ENCODE results near the gene VGLL1.

Gene VGLL1

DNA sequence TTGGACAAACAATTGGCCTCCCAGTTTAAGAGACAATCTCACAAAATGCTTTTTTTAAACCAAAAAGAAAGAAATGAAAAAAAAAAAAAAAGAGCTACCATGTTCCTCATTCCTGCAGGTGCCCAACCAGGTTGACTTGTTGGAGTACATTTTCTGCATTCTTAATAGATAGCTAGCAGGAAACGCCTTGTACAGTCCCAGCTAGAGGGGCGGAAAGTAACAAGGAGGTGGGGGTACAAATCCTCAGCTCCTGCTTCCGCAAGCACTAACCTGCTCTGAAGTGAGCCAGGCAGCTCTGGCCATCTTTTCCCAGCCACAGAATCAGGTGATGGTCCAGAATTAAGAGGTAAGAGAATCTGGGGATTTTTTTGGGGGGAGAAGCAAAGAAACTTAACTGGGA lies at the start of gene VGLL1:
TSS of gene VGLL1 (plus strand) at position 265 of the 400 bp plus-strand sequence. CDS start 3,806 bp downstream, outside the sequence.
- H3K4me3 ChIP-seq (ENCODE audit: low read depth, low read length) = no peak within 1 kb of the TSS

DNA sequence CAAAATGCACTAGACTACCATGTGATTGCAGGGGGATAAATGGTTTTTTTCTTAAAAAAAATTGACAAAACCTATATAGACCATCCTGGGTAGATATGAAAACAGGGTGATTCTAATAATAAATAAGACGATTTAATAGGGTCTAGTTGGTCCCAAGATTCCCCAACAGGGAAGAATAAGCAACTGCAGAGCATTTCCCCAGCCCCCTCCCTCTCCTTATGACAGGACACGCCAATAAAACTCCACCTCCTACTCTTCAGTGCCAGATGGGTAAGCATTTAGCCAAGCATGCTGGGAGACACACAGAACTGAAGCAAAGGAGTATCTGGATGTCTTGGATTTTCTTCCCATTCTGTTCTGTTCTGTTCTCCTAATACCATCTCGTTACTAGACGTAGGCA lies 44.4 kb upstream of the VGLL1 start, which contains the start of gene BRS3:
TSS of gene BRS3 (plus strand) at position 301 of the 400 bp plus-strand sequence. CDS start 168 bp downstream, outside the sequence.
- no peak within 1 kb of the TSS for H3K4me3 ChIP-seq (ENCODE audit: low read depth, low read length)

DNA sequence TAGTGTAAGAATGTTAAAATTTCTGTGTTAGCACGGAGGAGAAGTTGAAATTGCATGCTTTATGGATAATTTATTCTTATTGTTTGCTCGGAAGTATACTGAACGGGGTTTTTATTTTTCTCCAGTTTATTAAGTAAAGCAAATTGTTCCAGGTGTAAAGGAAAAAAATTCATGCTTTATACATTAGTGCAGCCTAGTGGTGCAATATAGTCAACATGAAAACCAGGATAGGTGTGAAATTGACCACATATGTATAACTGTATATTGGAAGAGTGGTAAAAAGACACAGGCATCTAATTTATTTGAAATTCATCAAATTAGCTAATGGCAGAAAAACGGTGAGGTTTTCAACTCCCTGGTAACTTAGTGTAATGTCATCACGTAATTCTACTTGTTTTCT lies 43.3 kb upstream of the VGLL1 start:
- no peak overlapping the region for H3K4me3 ChIP-seq (ENCODE audit: low read depth, low read length)

GRCh38 chrX:136491832-136492231 lies 40.2 kb upstream of the VGLL1 start:
- H3K4me3 ChIP-seq (ENCODE audit: low read depth, low read length) = no peak overlapping the region

DNA sequence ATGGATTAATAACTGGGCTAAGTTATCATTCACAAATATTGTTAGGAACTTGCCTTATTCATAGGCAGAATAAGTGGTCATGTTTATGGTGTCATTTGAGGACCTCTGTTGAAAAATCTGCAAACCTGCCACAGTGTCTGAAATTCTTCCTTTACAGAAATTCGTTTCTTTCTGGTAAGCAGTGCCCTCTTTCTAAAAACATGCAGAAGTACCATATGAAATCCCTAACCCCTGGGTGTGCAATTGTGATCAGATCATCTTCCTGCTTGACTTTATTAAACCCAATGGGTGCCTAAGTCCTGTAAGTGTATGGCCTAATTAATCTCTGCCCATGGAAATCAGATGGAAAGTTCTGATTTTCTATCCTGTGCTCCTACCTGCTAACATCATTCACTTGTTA lies 39.0 kb upstream of the VGLL1 start:
- H3K4me3 ChIP-seq (ENCODE audit: low read depth, low read length) = no peak overlapping the region

- no peak overlapping the region for H3K4me3 ChIP-seq (ENCODE audit: low read depth, low read length)
Measured at GRCh38 chrX:136495043-136495442, 37.0 kb upstream of the VGLL1 start.

GRCh38 chrX:136496186-136496763 lies 35.7 kb upstream of the VGLL1 start:
- peak overlapping the region; percentile 66 for H3K4me3 ChIP-seq (ENCODE audit: low read depth, low read length)

GRCh38 chrX:136496764-136497555 lies 35.1 kb upstream of the VGLL1 start:
- H3K4me3 ChIP-seq (ENCODE audit: low read depth, low read length) = peak overlapping the region; percentile 80

- H3K4me3 ChIP-seq (ENCODE audit: low read depth, low read length) = peak within 1 kb of the TSS; percentile 80
Measured at GRCh38 chrX:136497556-136498052, 34.4 kb upstream of the VGLL1 start, which contains the start of gene HTATSF1. TSS of gene HTATSF1 (plus strand) at chrX:136497592. CDS start at chrX:136497685, 93 bp downstream.

DNA sequence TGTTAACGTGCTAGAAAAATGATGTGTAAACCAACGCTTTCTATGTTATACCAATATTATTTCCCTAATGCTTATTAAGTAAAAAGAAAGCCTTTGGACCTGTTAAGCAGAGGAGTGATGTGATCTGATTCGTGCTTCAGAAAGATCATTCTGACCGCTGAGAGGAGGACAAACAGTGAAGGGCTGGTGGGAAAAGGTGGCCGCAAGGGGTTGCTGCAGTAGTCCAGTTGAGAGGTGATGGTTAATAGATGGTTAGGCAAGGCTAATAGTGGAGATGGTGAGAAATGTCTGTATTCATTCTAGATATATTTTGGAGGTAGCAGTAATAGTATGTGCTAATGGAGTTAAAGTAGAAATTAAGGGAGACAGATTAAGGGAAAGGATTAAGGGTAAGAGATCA lies 12.9 kb upstream of the VGLL1 start:
- H3K4me3 ChIP-seq (ENCODE audit: low read depth, low read length) = no peak overlapping the region

DNA sequence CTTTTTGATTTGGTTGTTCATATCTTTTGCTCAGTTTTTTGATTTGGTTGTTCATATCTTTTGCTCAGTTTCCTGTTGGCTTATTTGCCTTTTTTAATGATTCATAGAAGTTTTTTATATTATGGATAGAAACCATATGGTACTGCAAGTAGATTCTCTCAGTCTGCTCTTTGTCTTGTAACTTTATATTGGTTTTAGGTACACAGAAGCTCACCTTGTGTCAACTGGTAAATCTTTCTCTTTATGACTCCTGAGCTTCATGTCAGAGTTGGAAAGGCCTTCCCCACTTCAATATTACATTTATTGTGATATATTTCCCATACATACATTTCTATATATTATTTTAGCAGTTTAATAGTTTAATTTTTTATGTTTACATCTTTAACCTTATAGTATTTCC lies 8.2 kb upstream of the VGLL1 start:
- no peak overlapping the region for H3K4me3 ChIP-seq (ENCODE audit: low read depth, low read length)

- no peak overlapping the region for H3K4me3 ChIP-seq (ENCODE audit: low read depth, low read length)
Measured at GRCh38 chrX:136525738-136526606, 6.0 kb upstream of the VGLL1 start.

- no peak overlapping the region for H3K4me3 ChIP-seq (ENCODE audit: low read depth, low read length)
Measured at GRCh38 chrX:136528645-136529315, 3.2 kb upstream of the VGLL1 start.

DNA sequence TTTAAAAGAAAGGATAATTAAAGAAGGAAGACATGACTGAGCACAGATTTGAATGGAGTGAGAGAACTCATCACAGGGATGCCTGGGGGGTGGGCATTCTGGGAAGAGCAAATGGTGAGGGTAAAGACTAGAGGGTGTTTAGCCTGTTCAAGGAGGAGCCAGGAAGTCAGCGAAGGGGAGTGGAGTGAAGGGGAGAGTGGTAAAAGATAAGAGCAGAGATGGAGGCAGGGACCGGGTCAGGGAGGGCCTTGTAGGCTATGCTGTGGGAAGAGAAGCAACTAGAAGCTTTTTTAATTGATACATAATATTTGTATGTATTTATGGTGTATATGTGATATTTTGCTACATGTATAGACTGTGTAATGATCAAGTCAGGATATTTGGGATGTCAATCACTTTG lies 2.2 kb upstream of the VGLL1 start:
- H3K4me3 ChIP-seq (ENCODE audit: low read depth, low read length) = no peak overlapping the region

GRCh38 chrX:136534131-136534530 lies 2.1 kb downstream of the VGLL1 start:
- no peak overlapping the region for H3K4me3 ChIP-seq (ENCODE audit: low read depth, low read length)

DNA sequence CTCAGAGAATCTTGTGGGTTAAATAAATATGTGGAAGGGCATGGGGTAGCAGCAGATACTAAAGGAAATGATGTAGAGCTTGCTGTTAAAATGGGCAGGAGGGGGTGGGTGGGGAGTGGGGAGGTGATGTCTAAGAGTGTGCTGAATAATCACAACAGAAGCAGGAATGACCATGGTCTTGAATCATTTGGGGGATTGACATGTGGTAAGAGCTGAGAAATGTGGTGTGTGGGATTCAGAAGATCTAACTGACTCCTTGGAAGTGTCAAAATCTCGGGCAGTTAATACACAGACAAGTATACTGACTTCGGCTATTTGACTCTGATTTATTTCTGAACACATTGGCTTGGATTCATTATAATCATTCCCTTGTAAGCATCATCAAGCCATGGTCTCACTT lies 6.8 kb downstream of the VGLL1 start:
- no peak overlapping the region for H3K4me3 ChIP-seq (ENCODE audit: low read depth, low read length)

DNA sequence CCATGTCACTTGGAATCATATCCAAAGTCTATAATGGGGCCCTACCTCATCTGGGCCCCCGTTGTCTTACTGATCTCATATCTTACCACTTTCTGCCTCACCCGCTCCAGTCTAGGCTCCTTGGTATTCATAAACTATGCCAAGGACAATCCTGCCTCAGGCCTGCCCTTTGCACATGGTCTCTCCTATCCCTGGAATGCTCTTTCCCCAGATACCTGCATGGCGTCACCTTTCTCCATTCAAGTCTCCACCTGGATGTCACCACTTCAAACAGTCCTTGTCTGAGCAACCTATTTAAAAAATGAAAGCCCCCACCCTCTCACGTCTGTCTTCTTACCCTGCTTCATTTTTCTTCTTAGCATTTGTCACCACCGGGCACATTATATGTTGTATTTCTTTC lies 8.2 kb downstream of the VGLL1 start:
- H3K4me3 ChIP-seq (ENCODE audit: low read depth, low read length) = no peak overlapping the region

GRCh38 chrX:136541294-136541693 lies 9.3 kb downstream of the VGLL1 start:
- H3K4me3 ChIP-seq (ENCODE audit: low read depth, low read length) = no peak overlapping the region

- no peak overlapping the region for H3K4me3 ChIP-seq (ENCODE audit: low read depth, low read length)
Measured at GRCh38 chrX:136542281-136542680, 10.3 kb downstream of the VGLL1 start.

DNA sequence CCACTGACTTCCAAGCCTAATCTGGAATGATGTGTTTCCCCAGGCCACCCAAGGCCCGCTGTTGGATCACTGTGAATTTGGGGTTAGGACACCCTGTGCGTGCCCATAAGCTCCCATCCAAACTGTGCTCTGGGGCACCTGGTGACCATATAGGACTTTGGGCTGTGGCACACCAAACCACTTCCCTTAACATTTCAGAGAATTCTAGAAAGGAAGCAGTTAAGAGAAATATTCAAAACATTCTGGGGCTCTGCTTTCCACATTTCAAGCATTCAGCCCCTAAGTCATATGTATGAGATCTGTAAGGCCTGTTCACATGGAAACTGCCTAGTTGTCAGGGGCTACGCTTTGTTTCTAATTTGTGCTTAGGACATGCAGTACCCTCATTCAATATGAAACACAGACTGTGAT lies 14.4 kb downstream of the VGLL1 start:
- H3K4me3 ChIP-seq (ENCODE audit: low read depth, low read length) = no peak overlapping the region

DNA sequence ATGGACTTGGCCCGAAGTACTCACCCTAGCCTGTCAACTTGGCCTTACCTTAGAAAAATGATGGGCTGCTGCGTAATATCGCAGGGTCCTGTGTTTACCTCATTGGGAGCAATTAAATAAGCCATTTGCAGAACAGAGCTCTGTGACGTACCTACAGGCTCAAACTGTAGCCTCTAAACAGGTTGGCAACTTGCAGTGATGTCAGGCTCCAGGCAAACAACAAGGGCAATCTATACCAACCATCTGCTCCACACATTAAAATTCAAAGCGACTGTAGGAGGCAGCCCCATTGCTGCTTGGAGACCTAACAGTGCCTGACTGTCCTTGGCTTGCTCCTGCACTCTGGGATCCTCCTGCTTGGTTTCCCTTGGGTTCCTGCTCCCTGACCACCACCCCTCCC lies 17.2 kb downstream of the VGLL1 start:
- H3K4me3 ChIP-seq (ENCODE audit: low read depth, low read length) = no peak overlapping the region
